Activated T-cell treated with anti-CD3 and anti-CD28 coated beads for 48 hours (primary cell): Measurements from ENCODE around the gene PCDHA13.
"Not testable (repeated sequence)": the region's sequence is repeated elsewhere in the genome, so short reads cannot be mapped to it uniquely, and the experiment has no call there.

Source experiments
- DNase-seq: peaks from one replicate; pipeline ENCODE4 v3.0.0-alpha.2; 2020; ENCODE audit warnings: low read depth

Gene PCDHA13

DNA sequence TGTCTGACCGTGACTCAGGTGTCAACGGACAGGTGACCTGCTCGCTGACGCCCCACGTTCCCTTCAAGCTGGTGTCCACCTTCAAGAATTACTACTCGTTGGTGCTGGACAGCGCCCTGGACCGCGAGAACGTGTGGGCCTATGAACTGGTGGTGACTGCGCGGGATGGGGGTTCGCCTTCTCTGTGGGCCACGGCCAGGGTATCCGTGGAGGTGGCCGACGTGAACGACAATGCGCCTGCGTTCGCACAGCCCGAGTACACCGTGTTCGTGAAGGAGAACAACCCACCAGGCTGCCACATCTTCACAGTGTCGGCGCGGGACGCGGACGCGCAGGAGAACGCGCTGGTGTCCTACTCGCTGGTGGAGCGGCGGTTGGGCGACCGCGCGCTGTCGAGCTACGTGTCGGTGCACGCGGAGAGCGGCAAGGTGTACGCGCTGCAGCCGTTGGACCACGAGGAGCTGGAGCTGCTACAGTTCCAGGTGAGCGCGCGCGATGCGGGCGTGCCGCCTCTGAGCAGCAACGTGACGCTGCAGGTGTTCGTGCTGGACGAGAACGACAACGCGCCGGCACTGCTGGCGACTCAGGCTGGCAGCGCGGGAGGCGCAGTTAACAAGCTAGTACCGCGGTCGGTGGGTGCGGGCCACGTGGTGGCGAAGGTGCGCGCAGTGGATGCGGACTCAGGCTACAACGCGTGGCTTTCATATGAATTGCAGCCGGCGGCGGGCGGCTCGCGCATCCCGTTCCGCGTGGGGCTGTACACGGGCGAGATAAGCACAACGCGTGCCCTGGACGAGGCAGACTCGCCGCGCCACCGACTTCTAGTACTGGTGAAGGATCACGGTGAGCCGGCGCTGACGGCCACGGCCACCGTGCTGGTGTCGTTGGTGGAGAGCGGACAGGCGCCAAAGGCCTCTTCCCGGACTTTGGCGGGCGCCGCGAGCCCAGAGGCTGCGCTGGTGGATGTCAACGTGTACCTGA, 11.4 kb upstream of the PCDHA13 start:
- no peak for DNase-seq

DNA sequence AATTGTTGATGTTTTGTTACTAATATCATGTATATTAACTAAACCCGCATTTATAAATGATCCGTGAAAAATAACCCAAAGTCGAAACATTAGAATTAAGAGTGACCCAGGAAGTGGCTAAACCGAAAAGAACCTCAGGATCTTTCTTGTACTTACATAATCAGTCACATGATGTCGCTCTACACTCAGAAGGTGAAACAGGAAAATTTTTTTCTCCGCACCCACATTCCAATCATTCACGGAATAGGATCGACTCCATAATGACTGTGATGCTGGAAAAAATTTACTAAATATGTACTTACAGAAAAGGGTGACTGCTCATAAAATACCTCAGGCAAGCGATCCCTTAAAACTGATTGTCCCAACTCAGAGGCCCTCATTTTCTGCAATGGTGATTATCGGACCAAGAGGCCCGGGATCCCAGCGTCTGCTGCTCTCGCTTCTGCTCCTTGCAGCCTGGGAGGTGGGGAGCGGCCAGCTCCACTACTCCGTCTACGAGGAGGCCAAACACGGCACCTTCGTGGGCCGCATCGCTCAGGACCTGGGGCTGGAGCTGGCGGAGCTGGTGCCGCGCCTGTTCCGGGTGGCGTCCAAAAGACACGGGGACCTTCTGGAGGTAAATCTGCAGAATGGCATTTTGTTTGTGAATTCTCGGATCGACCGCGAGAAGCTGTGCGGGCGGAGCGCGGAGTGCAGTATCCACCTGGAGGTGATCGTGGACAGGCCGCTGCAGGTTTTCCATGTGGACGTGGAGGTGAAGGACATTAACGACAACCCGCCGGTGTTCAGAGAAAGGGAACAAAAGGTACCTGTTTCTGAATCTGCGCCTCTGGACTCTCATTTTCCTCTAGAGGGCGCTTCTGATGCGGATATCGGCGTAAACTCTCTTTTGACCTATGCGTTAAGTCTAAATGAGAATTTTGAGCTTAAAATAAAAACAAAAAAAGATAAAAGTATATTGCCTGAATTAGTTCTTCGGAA, 6.5 kb upstream of the PCDHA13 start, which contains the start of gene PCDHA12:
Gene PCDHA12 (plus strand): TSS at position 224 of the 981 bp plus-strand sequence. CDS start 165 bp downstream, at position 389.
- DNase-seq = no peak

DNA sequence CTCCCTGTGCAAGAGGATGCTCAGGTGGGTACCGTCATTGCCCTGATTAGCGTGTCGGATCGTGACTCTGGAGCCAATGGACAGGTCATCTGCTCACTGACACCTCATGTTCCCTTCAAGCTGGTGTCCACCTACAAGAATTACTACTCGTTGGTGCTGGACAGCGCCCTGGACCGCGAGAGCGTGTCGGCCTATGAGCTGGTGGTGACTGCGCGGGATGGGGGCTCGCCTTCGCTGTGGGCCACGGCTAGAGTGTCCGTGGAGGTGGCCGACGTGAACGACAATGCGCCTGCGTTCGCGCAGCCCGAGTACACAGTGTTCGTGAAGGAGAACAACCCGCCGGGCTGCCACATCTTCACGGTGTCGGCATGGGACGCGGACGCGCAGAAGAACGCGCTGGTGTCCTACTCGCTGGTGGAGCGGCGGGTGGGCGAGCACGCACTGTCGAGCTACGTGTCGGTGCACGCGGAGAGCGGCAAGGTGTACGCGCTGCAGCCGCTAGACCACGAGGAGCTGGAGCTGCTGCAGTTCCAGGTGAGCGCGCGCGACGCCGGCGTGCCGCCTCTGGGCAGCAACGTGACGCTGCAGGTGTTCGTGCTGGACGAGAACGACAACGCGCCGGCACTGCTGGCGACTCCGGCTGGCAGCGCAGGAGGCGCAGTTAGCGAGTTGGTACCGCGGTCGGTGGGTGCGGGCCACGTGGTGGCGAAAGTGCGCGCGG, 5.2 kb upstream of the PCDHA13 start:
- not testable (repeated sequence) for DNase-seq

DNA sequence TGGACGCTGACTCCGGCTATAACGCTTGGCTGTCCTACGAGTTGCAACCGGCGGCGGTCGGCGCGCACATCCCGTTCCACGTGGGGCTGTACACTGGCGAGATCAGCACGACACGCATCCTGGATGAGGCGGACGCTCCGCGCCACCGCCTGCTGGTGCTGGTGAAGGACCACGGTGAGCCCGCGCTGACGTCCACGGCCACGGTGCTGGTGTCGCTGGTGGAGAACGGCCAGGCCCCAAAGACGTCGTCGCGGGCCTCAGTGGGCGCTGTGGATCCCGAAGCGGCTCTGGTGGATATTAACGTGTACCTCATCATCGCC, 4.7 kb upstream of the PCDHA13 start:
- DNase-seq = no peak

DNA sequence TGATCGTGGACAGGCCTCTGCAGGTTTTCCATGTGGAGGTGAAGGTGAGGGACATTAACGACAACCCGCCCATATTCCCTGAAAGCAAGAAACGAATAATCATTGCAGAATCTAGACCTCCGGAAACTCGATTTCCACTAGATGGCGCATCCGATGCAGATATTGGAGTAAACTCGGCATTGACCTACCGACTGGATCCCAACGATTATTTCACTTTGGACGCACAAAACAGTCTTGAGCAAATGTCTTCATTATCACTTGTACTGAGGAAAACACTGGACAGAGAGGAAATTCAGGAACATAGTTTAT, 621 bp downstream of the PCDHA13 start:
- DNase-seq = no peak

DNA sequence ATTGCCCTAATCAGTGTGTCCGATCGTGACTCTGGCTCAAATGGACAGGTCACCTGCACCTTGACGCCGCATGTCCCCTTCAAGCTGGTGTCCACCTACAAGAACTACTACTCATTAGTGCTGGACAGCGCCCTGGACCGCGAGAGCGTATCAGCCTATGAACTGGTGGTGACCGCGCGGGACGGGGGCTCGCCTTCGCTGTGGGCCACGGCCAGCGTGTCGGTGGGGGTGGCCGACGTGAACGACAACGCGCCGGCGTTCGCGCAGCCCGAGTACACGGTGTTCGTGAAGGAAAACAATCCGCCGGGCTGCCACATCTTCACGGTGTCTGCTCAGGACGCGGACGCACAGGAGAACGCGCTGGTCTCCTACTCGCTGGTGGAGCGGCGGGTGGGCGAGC, 1.4 kb downstream of the PCDHA13 start:
- DNase-seq = no peak

DNA sequence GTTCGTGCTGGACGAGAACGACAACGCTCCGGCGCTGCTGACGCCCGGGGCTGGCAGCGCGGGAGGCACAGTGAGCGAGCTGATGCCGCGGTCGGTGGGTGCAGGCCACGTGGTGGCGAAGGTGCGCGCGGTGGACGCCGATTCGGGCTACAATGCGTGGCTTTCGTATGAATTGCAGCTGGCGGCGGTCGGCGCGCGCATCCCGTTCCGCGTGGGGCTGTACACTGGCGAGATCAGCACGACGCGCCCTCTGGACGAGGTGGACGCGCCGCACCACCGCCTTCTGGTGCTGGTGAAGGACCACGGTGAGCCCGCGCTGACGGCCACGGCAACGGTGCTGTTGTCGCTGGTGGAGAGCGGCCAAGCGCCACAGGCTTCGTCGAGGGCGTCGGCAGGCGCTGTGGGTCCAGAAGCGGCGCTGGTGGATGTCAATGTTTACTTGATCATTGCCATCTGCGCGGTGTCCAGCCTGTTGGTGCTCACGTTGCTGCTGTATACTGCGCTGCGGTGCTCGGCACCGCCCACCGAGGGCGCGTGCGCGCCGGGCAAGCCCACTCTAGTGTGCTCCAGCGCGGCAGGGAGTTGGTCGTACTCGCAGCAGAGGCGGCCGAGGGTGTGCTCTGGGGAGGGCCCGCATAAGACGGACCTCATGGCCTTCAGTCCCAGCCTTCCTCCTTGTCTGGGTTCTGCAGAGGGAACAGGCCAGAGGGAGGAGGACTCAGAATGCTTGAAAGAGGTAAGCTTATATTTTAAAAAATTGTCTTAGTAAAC, 2.2 kb downstream of the PCDHA13 start:
- no peak for DNase-seq

DNA sequence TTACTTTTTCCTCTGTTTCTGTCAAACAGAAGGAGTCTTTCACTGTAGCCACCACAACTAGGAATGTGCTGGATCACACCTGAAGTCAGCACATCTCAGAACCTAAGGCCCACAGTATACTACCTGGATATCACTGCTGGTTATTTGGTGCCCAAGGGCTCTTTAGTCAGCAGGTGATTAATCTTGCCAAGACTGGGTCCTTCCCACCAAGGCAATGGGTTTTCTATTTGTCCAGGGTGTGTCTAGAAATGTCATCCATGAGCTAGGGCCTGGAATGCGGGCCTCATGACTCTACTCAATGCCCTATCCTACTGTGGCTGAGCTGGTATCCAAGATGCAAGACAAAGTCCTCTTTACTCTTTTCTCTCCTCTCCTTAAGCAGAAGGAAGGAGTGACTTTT, 34.4 kb downstream of the PCDHA13 start:
- DNase-seq = no peak

DNA sequence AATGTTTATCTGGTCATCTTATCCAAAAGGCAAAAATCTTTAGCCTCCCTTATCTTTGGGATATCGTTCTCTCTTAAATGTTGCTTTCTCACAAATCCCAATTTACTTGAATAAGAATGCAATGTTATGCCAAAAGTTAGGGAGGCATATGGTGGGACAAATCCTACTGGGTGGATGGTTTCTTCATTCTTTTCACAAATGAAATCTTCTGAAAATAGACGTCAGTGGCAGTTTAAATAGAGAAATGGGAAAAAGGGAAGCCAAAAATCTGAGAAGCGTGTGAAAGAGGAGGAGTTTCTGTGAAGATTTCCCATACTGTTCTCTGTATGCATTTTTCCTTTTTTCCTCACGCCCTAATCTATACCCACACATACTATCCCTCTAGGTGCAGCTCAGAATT, 41.7 kb downstream of the PCDHA13 start:
- no peak for DNase-seq

DNA sequence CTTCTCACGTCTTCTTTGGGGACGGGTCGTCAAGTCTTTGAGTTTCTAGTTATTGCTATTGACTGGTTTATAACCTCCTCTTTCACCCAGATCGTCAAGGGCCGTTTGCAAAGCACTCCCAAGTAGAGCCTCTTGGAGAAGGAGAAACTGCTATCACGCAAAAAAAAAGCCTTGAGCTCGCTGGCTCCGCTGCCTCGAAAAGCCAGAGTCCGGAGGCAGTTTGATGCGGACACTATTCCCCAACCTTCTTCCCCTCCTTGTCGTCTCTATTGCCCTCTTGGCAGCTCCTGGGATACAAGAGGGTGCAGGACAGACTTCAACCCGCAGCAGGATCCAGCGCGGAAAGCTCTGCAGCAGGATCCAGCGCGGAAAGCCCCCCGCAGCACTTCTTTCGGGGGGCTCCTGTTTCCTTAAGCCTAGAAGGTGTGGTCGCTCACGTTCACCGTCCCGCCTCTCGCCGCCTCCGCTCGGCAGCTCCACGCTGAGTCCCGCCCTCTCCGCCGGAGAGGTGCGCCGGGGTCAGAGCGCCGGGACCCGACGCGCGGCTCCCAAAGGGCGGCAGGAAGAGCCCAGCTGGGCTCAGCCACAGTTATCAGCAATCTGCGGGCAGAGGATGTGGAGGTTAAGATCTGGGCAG, 44.0 kb downstream of the PCDHA13 start, which contains the start of gene PCDHAC1:
Gene PCDHAC1 (plus strand): TSS at position 494 of the 637 bp plus-strand sequence. CDS start 594 bp downstream, outside the sequence.
- DNase-seq = no peak

DNA sequence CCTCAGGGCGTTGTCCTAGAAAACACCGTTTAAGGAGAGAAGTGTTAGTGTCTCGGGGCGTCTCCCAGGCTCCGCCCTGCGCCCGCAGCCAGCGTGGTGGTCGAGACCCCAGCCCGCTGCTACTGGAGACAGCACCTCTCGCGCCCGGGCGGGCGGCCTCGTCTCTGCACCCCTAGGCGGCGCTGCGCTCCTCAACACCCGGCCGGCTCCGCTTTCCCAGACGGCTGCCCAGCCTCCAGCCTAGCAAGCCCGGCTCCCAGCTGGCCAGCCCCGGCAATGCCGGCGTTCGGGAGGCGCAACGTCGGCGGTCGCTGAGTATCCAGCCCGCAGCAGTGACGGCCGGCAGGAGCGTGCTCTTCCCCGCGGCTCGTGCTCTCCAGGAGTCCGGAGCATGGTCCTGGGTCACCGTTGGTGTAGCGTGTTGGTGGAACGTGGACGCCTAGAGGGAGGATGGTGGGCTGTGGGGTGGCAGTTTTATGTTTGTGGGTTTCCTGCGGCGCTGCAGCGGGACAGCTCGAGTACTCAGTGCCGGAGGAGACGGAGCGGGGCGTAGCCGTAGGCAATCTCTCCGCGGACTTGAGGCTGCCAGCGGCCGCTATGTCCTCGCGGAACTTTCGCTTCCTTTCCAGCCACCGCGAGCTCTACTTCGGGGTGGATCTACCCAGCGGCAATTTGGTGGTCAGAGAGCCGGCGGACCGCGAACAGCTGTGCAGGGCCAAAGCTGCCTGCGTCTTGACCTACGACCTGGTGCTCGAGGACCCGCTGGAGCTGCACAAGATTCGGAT, 44.7 kb downstream of the PCDHA13 start:
- peak; percentile 26 for DNase-seq

DNA sequence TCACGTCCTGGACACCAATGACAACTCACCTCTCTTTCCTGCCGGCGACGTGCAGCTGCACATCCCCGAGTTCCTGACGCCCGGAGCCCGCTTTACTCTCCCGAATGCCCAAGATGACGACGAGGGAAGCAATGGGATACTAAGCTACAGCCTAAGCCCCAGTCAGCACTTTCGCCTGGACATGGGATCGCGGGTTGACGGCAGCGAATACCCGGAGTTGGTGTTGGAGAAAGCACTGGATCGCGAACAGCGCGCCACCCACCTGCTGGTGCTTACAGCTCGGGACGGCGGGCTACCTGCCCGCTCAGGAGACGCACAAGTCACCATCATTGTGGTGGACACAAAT, 45.3 kb downstream of the PCDHA13 start:
- no peak for DNase-seq
